ENCODE data around the gene SLC29A3. TPM values are rescaled to one million over a fixed set of nuclear protein-coding genes. Genes with fewer than 3 reads are reported as not detected.

SLC29A3 gene
- total RNA-seq, 1 experiment from 2014 or later = 5.9 TPM

DNA sequence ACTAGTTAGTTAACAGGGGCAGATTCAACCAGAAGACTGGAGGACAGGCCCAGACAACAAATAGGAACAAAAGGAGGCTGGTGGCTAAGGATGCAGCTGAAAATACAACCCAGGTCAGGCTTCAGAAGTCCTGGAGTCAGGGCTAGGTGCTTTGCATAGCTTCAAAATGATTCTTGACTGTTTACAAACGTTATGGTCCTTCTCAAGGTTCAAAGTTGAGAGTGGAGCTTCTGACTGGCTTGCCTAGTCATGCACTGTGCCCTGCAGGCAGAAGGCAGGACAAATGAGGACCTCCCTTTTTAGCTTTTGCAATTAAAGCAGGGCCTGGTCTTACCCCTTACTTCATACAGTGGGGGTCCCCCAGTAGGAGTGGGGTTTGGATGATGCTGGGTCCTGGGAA lies 73.2 kb downstream of the SLC29A3 start:
- ChIA-PET POLR2A (no interaction called here), CTCF (no interaction called here), RAD21 (ENCODE audit: low non-redundant PET in 1 of 2, low total read pairs in 2 of 2, uncharacterized antibody in 2 of 2, unreplicated experiment in 2 of 2) (no interaction called here)
- H2AFZ ChIP-seq (ENCODE audit: low read depth, low read length, poor library complexity, severe bottlenecking) = no peak overlapping the region
- DNase-seq (ENCODE audit: low read depth, low spot score) = no peak
- H3K9me2 ChIP-seq (ENCODE audit: insufficient read depth) = no peaks in the 10 kb centered on the region
- H3K4me2 ChIP-seq (ENCODE audit: low read length) = no peak overlapping the region
- intact Hi-C loops (cut with micrococcal nuclease) = no loop called here
- no peak for TF ChIP-seq EGR1 (IDR thresholded peaks at IDR 0.05; ENCODE audit: low read depth)
- TF ChIP-seq ZFX (IDR thresholded peaks at IDR 0.05) = no peak
- TF ChIP-seq, protein P1, sequence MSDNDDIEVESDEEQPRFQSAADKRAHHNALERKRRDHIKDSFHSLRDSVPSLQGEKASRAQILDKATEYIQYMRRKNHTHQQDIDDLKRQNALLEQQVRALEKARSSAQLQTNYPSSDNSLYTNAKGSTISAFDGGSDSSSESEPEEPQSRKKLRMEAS (IDR thresholded peaks at IDR 0.05) = no peak
- no peak for TF ChIP-seq POLR2AphosphoS5 (IDR thresholded peaks at IDR 0.05; ENCODE audit: low read depth, low read length)
- TF ChIP-seq CBX3 (IDR thresholded peaks at IDR 0.05; ENCODE audit: low read depth) = no peak
- no peak for TF ChIP-seq SP1 (IDR thresholded peaks at IDR 0.05; ENCODE audit: low read depth)
- no peak for TF ChIP-seq EZH2phosphoT487 (IDR thresholded peaks at IDR 0.05; ENCODE audit: borderline replicate concordance)
- no peak for TF ChIP-seq ELF1 (IDR thresholded peaks at IDR 0.05; ENCODE audit: borderline replicate concordance, low read depth)
- no peaks in the 10 kb centered on the region for H3K79me2 ChIP-seq (ENCODE audit: insufficient read depth, low read length)
- no peaks in the 10 kb centered on the region for H4K20me1 ChIP-seq (ENCODE audit: insufficient read depth)
- ATAC-seq = no peak
- H3K9ac ChIP-seq (ENCODE audit: low read length) = no peak overlapping the region
- BruUV-seq (replicated peaks) = no TSS peak
- H3K27me3 ChIP-seq (ENCODE audit: insufficient read depth, low read length) = no peaks in the 10 kb centered on the region; the same call in 1 of the 2 replicates
- no peak overlapping the region for H3K27ac ChIP-seq (ENCODE audit: low read depth, low read length)
- no peaks in the 10 kb centered on the region for H3K4me1 ChIP-seq (ENCODE audit: control insufficient read depth in 1 of 2, insufficient read depth in 2 of 2, low read length in 2 of 2)
- H3K9me3 ChIP-seq (ENCODE audit: control insufficient read depth in 1 of 2, insufficient read depth in 1 of 2, low read depth in 1 of 2, low read length in 2 of 2) = no peaks in the 10 kb centered on the region
- H3K4me3 ChIP-seq (replicated peaks in 1 of 2; ENCODE audit: low read depth in 1 of 2, low read length in 2 of 2) = no peak overlapping the region
- no peaks in the 10 kb centered on the region for H3K36me3 ChIP-seq (ENCODE audit: control insufficient read depth in 1 of 2, insufficient read depth in 2 of 2, low read length in 2 of 2)

DNA sequence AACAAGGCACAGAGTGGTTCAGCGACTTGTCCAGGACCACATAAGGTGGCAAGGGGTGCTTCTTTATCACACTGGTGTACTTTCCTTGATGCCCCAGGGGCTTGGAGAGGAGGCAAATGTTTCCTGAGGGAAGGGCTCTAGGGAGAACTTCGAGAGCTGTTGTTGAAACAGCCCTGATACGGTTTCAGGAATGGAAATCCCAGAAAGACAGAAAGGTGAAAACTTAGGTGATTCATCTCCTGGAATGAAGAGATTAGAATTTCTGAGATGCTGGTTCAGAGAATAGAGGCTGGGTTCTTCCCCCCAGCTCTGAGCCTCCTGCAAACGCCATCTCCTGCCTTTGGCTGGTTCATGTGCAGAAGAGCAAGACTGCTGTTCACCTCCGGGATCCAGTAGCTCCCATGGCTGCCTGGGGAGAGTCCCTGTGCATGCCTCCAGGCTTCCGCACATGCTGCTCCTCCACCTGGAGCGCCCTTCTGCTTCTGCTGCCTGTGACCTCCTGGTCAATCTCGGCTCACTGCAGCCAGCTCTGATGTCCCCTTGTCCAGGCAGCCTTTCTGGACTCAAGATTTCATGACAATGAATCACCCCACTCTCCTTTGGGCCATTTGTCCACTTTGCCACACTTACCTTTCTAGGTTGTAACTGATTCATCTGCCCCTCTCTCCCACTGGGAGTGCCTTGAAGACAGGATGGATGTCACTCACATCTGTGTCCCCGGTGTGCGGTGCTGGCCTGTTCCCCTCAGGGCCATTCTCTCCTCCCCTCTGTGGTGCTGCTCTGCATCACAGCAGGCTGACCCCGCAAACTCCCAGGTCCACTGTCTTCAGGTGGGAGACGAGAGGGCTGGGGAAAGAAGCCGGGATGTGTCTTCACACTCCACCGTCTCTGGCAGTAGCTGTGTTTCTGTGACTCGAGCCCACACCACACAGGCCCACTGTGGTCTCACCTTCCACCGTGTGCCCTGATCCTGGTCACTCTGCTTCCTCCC lies 74.0 kb downstream of the SLC29A3 start:
- POLR2A ChIA-PET = no interaction called here
- H4K20me1 ChIP-seq (ENCODE audit: insufficient read depth) = no peaks in the 10 kb centered on the region
- H3K4me2 ChIP-seq (ENCODE audit: low read length) = no peak overlapping the region
- RAD21 ChIA-PET (ENCODE audit: low non-redundant PET in 1 of 2, low total read pairs in 2 of 2, uncharacterized antibody in 2 of 2, unreplicated experiment in 2 of 2) = no interaction called here
- no peak overlapping the region for H3K4me3 ChIP-seq (replicated peaks in 1 of 2; ENCODE audit: low read depth in 1 of 2, low read length in 2 of 2)
- no peak overlapping the region for H3K9ac ChIP-seq (ENCODE audit: low read length)
- no peaks in the 10 kb centered on the region for H3K36me3 ChIP-seq (ENCODE audit: control insufficient read depth in 1 of 2, insufficient read depth in 2 of 2, low read length in 2 of 2)
- ATAC-seq (no peak), DNase-seq (ENCODE audit: low read depth, low spot score) (no peak)
- no peaks in the 10 kb centered on the region for H3K9me2 ChIP-seq (ENCODE audit: insufficient read depth)
- H3K27me3 ChIP-seq (ENCODE audit: insufficient read depth, low read length) = no peaks in the 10 kb centered on the region; the same call in 1 of the 2 replicates
- CTCF ChIA-PET = no interaction called here
- intact Hi-C loops (cut with micrococcal nuclease) = no loop called here
- H2AFZ ChIP-seq (ENCODE audit: low read depth, low read length, poor library complexity, severe bottlenecking) = no peak overlapping the region
- no TSS peak for BruUV-seq (replicated peaks)
- no peak overlapping the region for H3K27ac ChIP-seq (ENCODE audit: low read depth, low read length)
- no peaks in the 10 kb centered on the region for H3K9me3 ChIP-seq (ENCODE audit: control insufficient read depth in 1 of 2, insufficient read depth in 1 of 2, low read depth in 1 of 2, low read length in 2 of 2)
- no peak for TF ChIP-seq SIN3A (IDR thresholded peaks at IDR 0.05; ENCODE audit: low read depth)
- TF ChIP-seq POLR2AphosphoS5 (IDR thresholded peaks at IDR 0.05; ENCODE audit: low read depth, low read length) = no peak
- TF ChIP-seq, protein P2, sequence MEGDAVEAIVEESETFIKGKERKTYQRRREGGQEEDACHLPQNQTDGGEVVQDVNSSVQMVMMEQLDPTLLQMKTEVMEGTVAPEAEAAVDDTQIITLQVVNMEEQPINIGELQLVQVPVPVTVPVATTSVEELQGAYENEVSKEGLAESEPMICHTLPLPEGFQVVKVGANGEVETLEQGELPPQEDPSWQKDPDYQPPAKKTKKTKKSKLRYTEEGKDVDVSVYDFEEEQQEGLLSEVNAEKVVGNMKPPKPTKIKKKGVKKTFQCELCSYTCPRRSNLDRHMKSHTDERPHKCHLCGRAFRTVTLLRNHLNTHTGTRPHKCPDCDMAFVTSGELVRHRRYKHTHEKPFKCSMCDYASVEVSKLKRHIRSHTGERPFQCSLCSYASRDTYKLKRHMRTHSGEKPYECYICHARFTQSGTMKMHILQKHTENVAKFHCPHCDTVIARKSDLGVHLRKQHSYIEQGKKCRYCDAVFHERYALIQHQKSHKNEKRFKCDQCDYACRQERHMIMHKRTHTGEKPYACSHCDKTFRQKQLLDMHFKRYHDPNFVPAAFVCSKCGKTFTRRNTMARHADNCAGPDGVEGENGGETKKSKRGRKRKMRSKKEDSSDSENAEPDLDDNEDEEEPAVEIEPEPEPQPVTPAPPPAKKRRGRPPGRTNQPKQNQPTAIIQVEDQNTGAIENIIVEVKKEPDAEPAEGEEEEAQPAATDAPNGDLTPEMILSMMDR (IDR thresholded peaks at IDR 0.05 in 2 of 3, conservative IDR thresholded peaks at IDR 0.05 in 1 of 3; ENCODE audit: borderline replicate concordance in 1 of 3, insufficient read depth in 1 of 3, low read depth in 2 of 3, low read length in 2 of 3) = no peak
- no peaks in the 10 kb centered on the region for H3K4me1 ChIP-seq (ENCODE audit: control insufficient read depth in 1 of 2, insufficient read depth in 2 of 2, low read length in 2 of 2)
- H3K79me2 ChIP-seq (ENCODE audit: insufficient read depth, low read length) = no peaks in the 10 kb centered on the region
